Measurements from ENCODE around the gene RFWD3. TPM values are rescaled to one million over a fixed set of nuclear protein-coding genes. Genes with fewer than 3 reads are reported as not detected.

RFWD3 gene
- total and polyA plus RNA-seq, 2 of the 8 experiments (the other 6 are each of a cell fraction or from before 2014, with no cell fraction given), result 67.1 to 114 TPM

DNA sequence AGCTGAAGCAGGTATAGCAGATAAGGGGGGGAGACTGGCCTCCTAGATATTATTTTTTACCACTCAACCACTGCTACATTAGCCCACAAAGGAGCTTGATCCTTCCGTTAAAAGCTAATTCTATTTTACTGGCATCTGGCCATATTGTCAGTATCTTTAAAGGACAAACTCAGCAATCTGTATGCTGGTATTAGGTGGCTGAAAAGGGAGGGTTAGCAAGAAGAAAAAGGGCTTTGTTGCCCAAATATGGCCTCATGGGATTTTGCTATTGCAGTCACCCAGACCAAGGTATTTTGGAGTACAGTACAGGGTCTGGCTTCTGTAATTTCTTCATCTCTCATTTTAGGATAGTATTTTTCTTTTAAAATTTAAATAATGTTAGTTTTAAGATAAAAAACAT is 14.4 kb downstream of the RFWD3 start:
- Histone ChIP-seq H4K91ac (replicated peaks; ENCODE audit: insufficient read length, low read length) (no peak overlapping the region), H4K8ac (ENCODE audit: extremely low read depth, insufficient read depth, low read length) (no peak overlapping the region), H3K23ac (ENCODE audit: insufficient read length) (no peak overlapping the region), H3K18ac (ENCODE audit: extremely low read depth, low read length) (no peak overlapping the region), H3K4me2 (ENCODE audit: insufficient read depth in 1 of 2, low read depth in 2 of 2, low read length in 2 of 2) (no peak overlapping the region), H3K4ac (replicated peaks; ENCODE audit: insufficient read length, low read depth, low read length) (no peak overlapping the region), H4K5ac (ENCODE audit: insufficient read length, low read depth, low read length) (no peak overlapping the region), H3K27me3 (replicated peaks in 1 of 4; ENCODE audit: control insufficient read depth in 3 of 4, extremely low read depth in 1 of 4, insufficient read depth in 3 of 4, low read length in 3 of 4) (no peaks in the 10 kb centered on the region), H2BK120ac (replicated peaks; ENCODE audit: low read depth, low read length) (no peak overlapping the region), H3K4me1 (replicated peaks in 1 of 4; ENCODE audit: control insufficient read depth in 3 of 4, insufficient read depth in 4 of 4, low read length in 3 of 4) (no peaks in the 10 kb centered on the region), H2BK12ac (ENCODE audit: low read depth, low read length) (no peak overlapping the region), H2BK20ac (ENCODE audit: low read length) (no peak overlapping the region), H3K23me2 (ENCODE audit: low read depth, low read length) (no peaks in the 10 kb centered on the region), H3K36me3 (ENCODE audit: control insufficient read depth in 2 of 4, insufficient read depth in 4 of 4, low read length in 3 of 4) (peaks cover 30 to 88% (median 56%) of the 10 kb centered on the region in 4 experiments), H2BK15ac (ENCODE audit: low read length) (no peak overlapping the region), H3K9ac (replicated peaks in 1 of 4; ENCODE audit: extremely low read depth in 1 of 4, low read depth in 3 of 4, low read length in 3 of 4) (no peak overlapping the region), H2AK5ac (ENCODE audit: low read depth, low read length) (no peak overlapping the region), H3K4me3 (ENCODE audit: extremely low read depth in 1 of 4, insufficient read depth in 2 of 4, low read depth in 3 of 4, low read length in 4 of 4) (no peak overlapping the region), H3K9me3 (ENCODE audit: insufficient read depth in 2 of 2, low read depth in 1 of 2, low read length in 1 of 2) (no peaks in the 10 kb centered on the region), H3K56ac (replicated peaks; ENCODE audit: insufficient read length, low read depth, low read length) (no peak overlapping the region), H3K79me2 (ENCODE audit: control insufficient read depth in 1 of 2, insufficient read depth in 2 of 2, low read length in 2 of 2) (peaks cover 3 to 80% of the 10 kb centered on the region in 2 experiments; a peak in 3 of 4 replicates), H4K20me1 (replicated peaks in 1 of 2; ENCODE audit: control insufficient read depth in 1 of 2, insufficient read depth in 2 of 2, low read length in 2 of 2) (peaks cover 8 to 16% of the 10 kb centered on the region in 2 experiments), H3K27ac (ENCODE audit: low read depth, low read length) (no peak overlapping the region), H3K14ac (ENCODE audit: insufficient read length) (no peak overlapping the region), H2BK5ac (ENCODE audit: low read depth, low read length) (no peak overlapping the region), H3K79me1 (ENCODE audit: low read depth, low read length) (peaks cover 7% of the 10 kb centered on the region; the same call in 1 of the 2 replicates), H2AFZ (ENCODE audit: low read length) (no peak overlapping the region)
- ChIA-PET POLR2A (ENCODE audit: partially characterized antibody) (interaction anchor here (1.2 to 2.0 kb wide), 6 partner anchors 8 to 28 kb away, joined by 3 to 7 read pairs (median 4); partner anchors contain the start of gene RFWD3), CTCF (ENCODE audit: partially characterized antibody) (interaction anchor here (0.7 to 2.2 kb wide), 17 partner anchors 7 to 288 kb away, joined by 3 to 13 read pairs (median 3); no protein-coding TSS in a partner anchor)
- FAIRE-seq (no peak), DNase-seq (ENCODE audit: low read depth in 1 of 2, low spot score in 2 of 2) (no peak)
- 90% methylated on average over 1 of the region's 1 CpG; no CpG with 5 or more reads in 1 of the 2 experiments for WGBS, 2 experiments (ENCODE audit: extremely low coverage in 1 of 2, insufficient coverage in 1 of 2, insufficient read length in 1 of 2, insufficient replicate concordance in 2 of 2, low coverage in 1 of 2, low lambda C conversion rate in 2 of 2, missing lambda C conversion rate in 1 of 2)
- TF ChIP-seq POLR2AphosphoS5 (IDR thresholded peaks at IDR 0.05; ENCODE audit: low read depth, low read length), result no peak
- TF ChIP-seq MAFK (IDR thresholded peaks at IDR 0.05; ENCODE audit: low read depth, low read length), result no peak
- TF ChIP-seq BCL11A (IDR thresholded peaks at IDR 0.05; ENCODE audit: low read depth in 2 of 2, low read length in 2 of 2), result no peak
- no peak for TF ChIP-seq EP300 (IDR thresholded peaks at IDR 0.05; ENCODE audit: borderline replicate concordance in 1 of 2, low read depth in 2 of 2, low read length in 2 of 2)

All from H1 (cell line).